Kidney capillary endothelial cell (primary cell): Measurements from ENCODE around the gene CASP10.

Experiments
- DNase-seq: peaks from one replicate; pipeline ENCODE4 v3.0.0-alpha.2; 2018; ENCODE audit warnings: low spot score

CASP10 gene

DNA sequence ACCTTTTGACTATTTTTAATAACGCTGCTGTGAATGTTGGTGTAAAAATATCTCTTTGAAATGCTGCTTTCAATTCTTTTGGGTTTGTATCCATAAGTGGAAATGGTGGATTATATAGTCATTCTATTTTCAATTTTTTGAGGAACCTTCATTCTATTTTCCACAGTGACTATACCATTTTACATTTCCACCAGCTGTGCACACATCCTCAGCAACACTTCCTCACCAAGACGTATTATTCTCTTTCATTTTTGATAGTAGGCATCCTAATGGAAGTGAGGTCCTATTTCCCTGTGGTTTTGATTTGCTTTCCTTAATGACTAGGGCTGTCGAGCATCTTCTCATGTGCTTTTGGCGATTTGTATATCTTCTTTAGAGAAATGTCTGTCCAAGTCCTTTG, 14.8 kb downstream of the CASP10 start:
- no peak for DNase-seq

DNA sequence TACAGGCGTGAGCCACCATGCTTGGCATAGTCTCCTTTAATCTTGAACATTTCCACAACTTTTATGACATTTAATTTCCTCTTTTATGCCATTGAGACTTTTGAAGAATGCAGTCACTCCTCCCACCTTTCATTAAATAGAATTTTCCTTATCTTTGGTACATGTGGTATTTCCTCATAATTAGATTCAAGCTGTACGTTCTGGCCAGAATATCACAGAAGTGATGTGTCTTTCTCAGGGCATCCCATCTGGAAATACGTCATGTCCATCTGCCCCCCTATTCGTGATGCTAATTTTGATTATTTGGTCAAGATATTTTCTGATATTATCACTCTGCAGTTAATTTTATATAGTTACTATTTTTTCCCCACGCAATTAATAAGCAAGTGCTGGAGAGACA, 16.9 kb downstream of the CASP10 start:
- DNase-seq, result no peak

GRCh38 chr2:201200345-201200744, 17.4 kb downstream of the CASP10 start:
- DNase-seq, result no peak

- DNase-seq, result no peak
These were observed 18.4 kb downstream of the CASP10 start for GRCh38 chr2:201201371-201201770.

- DNase-seq, result no peak
These were observed 21.1 kb downstream of the CASP10 start for GRCh38 chr2:201203916-201204654.

DNA sequence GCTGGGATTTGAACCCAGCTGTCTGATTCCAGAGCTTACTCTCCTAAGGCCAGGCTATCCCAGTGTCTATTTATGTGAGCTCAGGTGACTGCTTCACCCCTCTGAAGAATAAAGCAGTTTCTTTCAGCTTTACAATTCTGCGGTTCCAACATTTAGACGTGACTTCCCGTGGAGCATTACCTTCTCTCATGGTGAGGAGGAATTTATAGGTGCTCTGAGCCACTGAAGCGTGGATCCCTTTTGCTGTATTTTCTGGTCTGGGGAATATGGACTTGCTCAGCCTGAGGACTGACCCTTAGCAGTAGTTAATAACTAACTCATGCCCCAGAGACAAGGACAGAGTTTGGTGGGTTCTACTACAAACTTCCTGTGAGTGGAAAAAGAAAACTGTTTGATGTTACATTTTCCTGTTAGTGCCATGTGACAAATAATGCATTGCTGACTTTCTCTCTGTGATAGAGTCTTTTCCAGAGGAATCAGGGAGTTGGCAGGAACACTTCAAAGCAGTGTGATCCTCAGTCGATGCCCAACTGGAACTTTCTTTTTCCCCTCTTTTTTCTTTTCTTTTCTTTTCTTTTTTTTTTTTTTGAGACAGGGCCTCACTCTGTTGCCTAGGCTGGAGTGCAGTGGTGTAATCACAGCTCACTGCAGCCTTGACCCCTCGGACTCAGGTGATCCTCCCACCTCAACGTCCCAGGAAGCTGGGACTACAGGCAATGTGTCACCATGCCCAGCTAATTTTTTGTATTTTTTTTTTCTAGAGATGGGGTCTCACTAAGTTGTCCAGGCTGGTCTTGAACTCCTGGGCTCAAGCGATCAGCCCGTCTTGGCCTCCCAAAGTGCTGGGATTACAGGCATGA, 21.9 kb downstream of the CASP10 start:
- DNase-seq, result no peak

DNA sequence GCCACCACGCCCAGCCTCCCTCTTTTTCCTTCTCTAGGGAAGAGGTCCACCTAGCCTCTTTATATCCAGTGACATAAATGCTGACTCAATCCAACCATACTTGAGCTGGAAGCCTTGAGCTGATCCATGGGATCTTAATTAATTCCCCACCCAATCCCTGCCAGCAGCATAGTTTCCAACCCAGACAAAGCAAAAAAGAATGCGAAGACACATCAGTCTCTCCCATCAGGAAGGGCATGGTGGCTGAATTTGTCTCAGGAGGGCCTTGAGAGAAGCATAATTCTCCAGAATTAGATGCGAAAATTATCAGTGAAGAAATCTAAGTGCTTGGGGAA, 22.5 kb downstream of the CASP10 start:
- DNase-seq, result no peak

- DNase-seq, result no peak
These were observed 25.8 kb downstream of the CASP10 start for GRCh38 chr2:201208563-201209252.

GRCh38 chr2:201215963-201216362, 33.0 kb downstream of the CASP10 start:
- DNase-seq, result no peak

DNA sequence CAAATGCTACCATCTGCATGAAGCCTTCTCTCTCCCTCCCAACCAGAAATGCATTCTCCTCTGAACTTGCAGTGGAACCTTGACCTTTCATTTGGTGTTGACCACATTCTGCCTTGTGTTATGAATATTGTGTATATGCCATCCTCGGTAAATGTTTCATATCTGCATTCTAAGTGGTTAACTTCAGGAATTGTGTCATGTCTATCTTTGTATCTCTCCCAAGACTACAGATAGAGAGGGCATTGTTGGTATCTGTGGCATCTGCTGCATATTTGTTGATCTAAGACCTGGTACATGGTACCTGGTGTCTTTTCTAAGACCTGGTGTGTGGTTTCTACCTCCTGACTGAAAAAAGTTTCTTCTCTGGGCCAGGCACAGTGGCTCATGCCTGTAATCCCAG, 34.0 kb downstream of the CASP10 start:
- DNase-seq, result no peak

DNA sequence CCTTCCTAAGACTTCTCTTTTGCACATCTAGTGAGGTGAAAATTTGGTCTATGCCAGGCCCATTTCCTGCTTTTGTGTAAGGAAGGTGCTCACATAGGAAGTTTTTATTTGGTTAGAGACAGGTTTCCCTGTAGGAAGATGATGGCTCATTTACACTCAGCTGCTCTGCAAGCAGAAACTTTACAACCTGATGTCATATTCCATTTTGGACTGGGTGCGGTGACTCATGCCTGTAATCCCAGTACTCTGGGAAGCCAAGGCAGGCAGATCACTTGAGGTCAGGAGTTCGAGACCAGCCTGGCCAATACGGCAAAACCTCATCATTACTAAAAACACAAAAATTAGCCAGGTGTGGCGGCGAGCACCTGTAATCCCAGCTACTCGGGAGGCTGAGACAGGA, 35.8 kb downstream of the CASP10 start:
- DNase-seq, result peak; percentile 42

DNA sequence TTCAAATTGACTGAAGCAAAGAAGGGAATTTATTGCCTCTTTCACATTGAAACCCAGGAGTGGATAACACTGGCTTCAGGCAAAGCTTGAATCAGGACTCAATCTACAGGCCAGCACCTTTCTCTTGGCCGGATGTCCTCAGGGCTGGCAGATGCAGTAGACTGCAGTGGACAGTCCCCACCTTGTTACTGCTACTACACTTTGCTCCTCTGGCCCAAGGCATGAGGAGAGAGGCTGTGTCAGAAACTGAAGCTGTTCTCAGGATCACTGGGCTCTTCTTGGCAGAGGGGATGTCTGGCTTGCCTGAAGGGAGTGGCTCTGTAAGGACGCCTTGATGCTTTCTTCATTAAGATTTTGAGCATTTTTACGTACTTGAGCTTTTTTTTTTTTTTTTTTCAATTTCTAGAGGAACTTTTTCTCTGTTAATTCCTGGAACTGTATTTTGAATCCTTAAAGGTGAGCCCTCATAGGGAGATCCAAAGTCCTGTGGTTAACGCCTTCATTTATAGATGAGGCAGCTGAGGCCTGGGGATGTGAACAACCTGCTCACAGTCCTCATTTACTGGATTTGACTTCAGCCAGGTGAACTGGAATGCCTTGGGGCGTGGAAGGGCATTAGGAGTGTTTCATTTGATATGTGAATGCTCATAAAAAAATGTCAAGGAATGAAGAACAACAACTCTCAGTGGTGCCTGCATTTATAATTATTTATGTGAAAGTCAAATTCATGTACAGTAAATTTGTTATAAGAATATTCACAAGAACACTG, 36.6 kb downstream of the CASP10 start:
- DNase-seq, result no peak

- peak; percentile 50 for DNase-seq
These were observed 37.2 kb downstream of the CASP10 start for GRCh38 chr2:201220102-201220570.

DNA sequence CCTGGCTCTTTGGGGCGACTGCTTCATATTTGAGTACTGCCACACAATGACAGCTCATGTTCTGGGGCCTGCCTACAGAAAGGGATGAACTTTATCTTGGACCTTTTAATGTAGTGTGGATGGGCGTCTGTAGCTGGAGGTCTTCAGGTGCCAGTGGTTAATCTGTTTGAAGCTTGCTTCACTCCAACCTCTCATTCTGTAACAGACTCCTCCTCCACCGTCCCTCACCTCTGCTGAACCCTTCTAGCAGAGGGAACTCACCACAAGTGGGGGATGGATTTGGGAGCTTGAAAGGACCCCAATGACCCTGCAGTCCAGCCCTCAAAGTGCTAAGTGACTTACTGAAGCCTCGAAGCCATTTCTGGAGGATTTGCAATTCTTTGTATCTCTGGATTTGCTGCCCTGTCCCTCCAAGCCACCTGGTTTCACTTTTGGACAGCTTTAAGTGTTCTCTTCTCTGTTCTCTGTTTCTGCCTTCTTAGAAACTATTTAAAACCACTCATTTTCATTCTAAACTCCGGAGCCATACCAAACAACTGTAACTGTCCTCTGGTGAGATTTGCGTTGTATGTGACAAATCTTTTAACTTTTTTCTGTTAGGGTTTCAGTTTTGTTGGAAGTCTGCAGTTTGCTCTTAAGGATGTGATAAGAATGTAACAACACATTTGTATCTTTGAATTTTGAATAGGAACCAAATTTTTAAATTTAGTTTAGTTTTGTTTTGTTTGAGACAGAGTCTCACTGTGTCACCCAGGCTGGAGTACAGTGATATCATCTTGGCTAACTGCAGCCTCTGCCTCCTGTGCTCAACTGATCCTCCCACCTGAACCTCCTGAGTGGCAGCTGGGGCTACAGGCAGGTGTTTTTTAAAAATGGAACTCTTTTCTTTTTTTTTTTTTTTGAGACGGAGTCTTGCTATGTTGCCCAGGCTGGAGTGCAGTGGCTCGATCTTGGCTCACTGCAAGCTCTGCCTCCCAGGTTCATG, 40.4 kb downstream of the CASP10 start:
- DNase-seq, result no peak

DNA sequence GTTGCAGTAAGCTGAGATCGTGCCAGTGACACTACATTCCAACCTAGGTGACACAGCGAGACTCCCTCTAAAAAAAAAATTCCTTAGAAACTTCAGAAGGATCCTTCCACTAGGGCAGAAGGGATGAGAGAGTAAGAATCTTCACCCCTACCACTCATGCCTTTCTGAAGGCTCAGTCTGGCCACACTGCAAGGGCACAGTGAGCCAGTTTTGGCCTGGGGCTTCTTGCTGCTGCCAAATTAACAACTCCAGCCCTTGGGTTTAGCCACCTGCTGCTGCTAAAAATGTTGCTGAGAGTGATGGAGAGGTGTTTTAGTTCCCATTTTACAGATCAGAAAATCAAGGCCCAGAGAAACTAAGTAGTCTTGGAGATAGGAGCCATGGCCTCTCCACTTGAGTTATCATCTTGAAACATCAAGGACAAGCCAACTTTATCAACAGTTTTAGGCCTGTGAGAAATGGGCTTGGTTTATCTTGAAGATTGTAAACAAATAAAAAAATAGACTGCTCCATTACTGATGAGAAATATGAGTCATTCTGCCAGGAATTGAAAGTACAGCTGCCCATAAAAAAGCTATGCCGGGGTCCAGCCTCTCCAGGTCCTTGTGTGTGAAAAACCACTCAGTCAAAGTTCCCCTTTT, 45.5 kb downstream of the CASP10 start:
- DNase-seq, result no peak

DNA sequence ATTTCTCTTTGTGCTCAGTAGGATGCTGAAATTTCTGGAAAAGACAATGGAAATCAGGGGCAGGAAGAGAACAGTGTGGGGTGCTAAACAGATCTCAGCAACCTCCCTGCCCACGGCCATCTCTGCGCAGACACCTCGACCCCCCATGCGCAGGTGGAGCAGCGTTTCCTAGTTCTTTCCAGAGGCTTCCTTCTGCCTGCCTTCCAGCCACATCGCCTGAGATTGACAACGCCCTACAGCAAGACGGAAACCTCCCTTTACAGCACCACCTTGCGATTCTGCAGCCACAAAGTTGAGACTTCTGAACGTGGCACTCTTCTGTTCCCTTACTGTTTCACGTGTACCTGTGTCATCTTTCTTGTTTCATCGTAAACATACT, 46.0 kb downstream of the CASP10 start:
- DNase-seq, result no peak

- peak; percentile 92 for DNase-seq
These were observed 49.0 kb downstream of the CASP10 start for GRCh38 chr2:201231781-201232466.

DNA sequence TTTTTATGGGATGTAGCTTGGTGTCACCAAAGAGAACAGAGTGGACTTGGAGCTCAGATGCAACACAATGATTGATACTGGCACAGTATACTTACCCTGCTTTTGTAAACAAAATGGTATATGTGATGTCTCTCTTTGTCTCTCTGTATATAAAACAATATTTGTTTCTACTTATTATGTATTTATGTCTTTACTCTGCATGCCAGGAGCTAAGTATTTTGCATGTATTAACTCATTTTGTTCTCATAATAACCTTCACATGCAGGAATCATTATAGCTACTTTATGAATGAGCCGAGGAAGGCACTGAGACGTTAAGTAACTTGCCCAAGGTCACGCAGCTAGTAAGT, 49.5 kb downstream of the CASP10 start:
- no peak for DNase-seq

DNA sequence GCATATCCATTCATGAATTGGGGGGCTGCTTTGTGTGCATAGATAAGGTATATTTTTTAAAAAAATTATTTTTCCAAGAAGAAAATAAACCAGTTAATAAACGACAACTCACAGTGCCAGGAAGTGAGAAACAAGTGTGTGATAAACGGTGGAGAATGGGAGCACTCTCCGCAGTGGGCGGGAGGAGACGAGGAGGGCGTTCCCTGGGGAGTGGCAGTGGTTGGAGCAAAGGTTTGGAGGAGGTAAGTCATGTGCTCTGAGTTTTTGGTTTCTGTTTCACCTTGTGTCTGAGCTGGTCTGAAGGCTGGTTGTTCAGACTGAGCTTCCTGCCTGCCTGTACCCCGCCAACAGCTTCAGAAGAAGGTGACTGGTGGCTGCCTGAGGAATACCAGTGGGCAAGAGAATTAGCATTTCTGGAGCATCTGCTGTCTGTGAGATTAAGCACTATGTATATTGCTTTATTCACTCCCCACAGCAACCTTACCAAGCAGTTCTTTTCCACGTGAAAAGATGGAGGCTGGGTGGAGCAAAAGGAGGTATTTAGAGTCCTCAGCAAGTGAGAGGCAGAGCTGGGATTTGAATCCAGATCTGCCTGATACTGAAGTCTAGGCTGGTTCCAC, 50.4 kb downstream of the CASP10 start:
- DNase-seq, result no peak
